Liver (tissue), 9 donors: ENCODE measurements around the gene AGPAT3. TPM values are rescaled to one million over a fixed set of nuclear protein-coding genes. Genes with fewer than 3 reads are reported as not detected.

ENCODE experiments used
- DNase-seq: peaks from one replicate; pipeline ENCODE4 v3.0.0-alpha.2; 2017; ENCODE audit warnings: low spot score
- H3K27ac ChIP-seq, 2 donors: one replicate each; pipeline ENCODE4 v1.7.0; 2013; ENCODE audit warnings: inconsistent platforms in 2 of 2, low read length in 2 of 2, control low read depth in 1 of 2, low read depth in 1 of 2, mild to moderate bottlenecking in 1 of 2
- H3K27me3 ChIP-seq, 4 donors: one replicate each; pipeline versions ENCODE4 v1.6.1 to v1.7.0; 2013; ENCODE audit warnings: low read length in 3 of 4, inconsistent platforms in 1 of 4, mild to moderate bottlenecking in 1 of 4, moderate library complexity in 1 of 4; ENCODE audit not compliant: control insufficient read depth in 4 of 4, insufficient read depth in 4 of 4
- H3K36me3 ChIP-seq, 4 donors: one replicate each; pipeline versions ENCODE4 v1.6.1 to v1.7.0; 2013; ENCODE audit warnings: low read length in 3 of 4, mild to moderate bottlenecking in 3 of 4, low read depth in 1 of 4, moderate library complexity in 1 of 4; ENCODE audit not compliant: control insufficient read depth in 4 of 4, insufficient read depth in 3 of 4
- H3K4me1 ChIP-seq, 4 donors: one replicate each; pipeline versions ENCODE4 v1.6.1 to v1.7.0; 2013; ENCODE audit warnings: low read length in 3 of 4, mild to moderate bottlenecking in 3 of 4, moderate library complexity in 1 of 4; ENCODE audit not compliant: control insufficient read depth in 4 of 4, insufficient read depth in 4 of 4
- H3K4me3 ChIP-seq, 3 donors: one replicate each; pipeline versions ENCODE4 v1.6.1 to v1.7.0; 2013; ENCODE audit warnings: low read length in 3 of 3, control low read depth in 1 of 3, low read depth in 1 of 3, mild to moderate bottlenecking in 1 of 3
- H3K9ac ChIP-seq, 2 donors: one replicate each; pipeline ENCODE4 v1.7.0; 2013; ENCODE audit warnings: low read length in 2 of 2, mild to moderate bottlenecking in 2 of 2, moderate library complexity in 2 of 2, control low read depth in 1 of 2, low read depth in 1 of 2
- H3K9me3 ChIP-seq, 4 donors: one replicate each; pipeline versions ENCODE4 v1.6.1 to v1.7.0; 2013; ENCODE audit warnings: low read length in 3 of 4; ENCODE audit not compliant: control insufficient read depth in 4 of 4
- EGR1 ChIP-seq, 2 donors: IDR thresholded peaks; 2 replicates each; pipeline ENCODE4 v1.6.1; 2016 to 2018; ENCODE audit warnings: antibody characterized with exemption in 2 of 2, low read depth in 2 of 2
- HNF4A ChIP-seq, 2 donors: conservative IDR thresholded peaks; 2 replicates each; pipeline ENCODE4 v1.6.1; 2016; ENCODE audit warnings: antibody characterized with exemption in 2 of 2, mild to moderate bottlenecking in 2 of 2
- HNF4G ChIP-seq: IDR thresholded peaks from 2 replicates; pipeline ENCODE4 v1.6.1; 2016; ENCODE audit warnings: antibody characterized with exemption
- JUND ChIP-seq, 2 donors: IDR thresholded peaks; 2 replicates each; pipeline ENCODE4 v1.6.1; 2016; ENCODE audit warnings: antibody characterized with exemption in 2 of 2
- RAD21 ChIP-seq, 2 donors: IDR thresholded peaks; 2 replicates each; pipeline ENCODE4 v1.6.1; 2016; ENCODE audit warnings: antibody characterized with exemption in 2 of 2, mild to moderate bottlenecking in 2 of 2
- RXRA ChIP-seq, 2 donors: IDR thresholded peaks; 2 replicates each; pipeline ENCODE4 v1.6.1; 2017 to 2018; ENCODE audit warnings: antibody characterized with exemption in 2 of 2, mild to moderate bottlenecking in 1 of 2
- WGBS: extraction: QIAGEN DNeasy Blood & Tissue Kit; methylation state at CpG from one replicate; pipeline ENCODE4 v1.1.7; 2013; 5-methylcytosine and 5-hydroxymethylcytosine counted together
- polyA plus RNA-seq, 2 donors: library from polyadenylated mRNA; stranded (reverse) in 1 of 2; unstranded in 1 of 2; fragments of 200-250 nt in 1 of 2; fragments of >200 nt in 1 of 2; fragmentation: Nextera tagmentation in 1 of 2; extraction: Ambion mirVana in 1 of 2; gene quantifications; one replicate each; pipeline versions ENCODE4 v1.2.1 to v1.2.3, GENCODE V29; 2013 to 2015
- total RNA-seq, 2 donors: library from RNA; depleted of rRNA; stranded (reverse); fragments of >200 nt; gene quantifications; one replicate each; pipeline ENCODE4 v1.2.3, GENCODE V29; 2014
- TF ChIP-seq, protein P1 (sequence below): fragments of 150-350 bp; IDR thresholded peaks from 2 replicates; pipeline ENCODE4 v1.5.1; 2017; ENCODE audit warnings: improper control_type of control experiment, low read depth, low read length; ENCODE audit not compliant: missing input control
- TF ChIP-seq, protein P2 (sequence below): IDR thresholded peaks from 2 replicates; pipeline ENCODE4 v1.6.1; 2016; ENCODE audit warnings: antibody characterized with exemption, mild to moderate bottlenecking
- donor health status: healthy.
- donor health status: healthy.
- donor health status: healthy.
- donor health status: healthy.
- donor health status: healthy.

AGPAT3 gene
- total and polyA plus RNA-seq, 4 donors: 32.3 to 148 (median 59.8) TPM

DNA sequence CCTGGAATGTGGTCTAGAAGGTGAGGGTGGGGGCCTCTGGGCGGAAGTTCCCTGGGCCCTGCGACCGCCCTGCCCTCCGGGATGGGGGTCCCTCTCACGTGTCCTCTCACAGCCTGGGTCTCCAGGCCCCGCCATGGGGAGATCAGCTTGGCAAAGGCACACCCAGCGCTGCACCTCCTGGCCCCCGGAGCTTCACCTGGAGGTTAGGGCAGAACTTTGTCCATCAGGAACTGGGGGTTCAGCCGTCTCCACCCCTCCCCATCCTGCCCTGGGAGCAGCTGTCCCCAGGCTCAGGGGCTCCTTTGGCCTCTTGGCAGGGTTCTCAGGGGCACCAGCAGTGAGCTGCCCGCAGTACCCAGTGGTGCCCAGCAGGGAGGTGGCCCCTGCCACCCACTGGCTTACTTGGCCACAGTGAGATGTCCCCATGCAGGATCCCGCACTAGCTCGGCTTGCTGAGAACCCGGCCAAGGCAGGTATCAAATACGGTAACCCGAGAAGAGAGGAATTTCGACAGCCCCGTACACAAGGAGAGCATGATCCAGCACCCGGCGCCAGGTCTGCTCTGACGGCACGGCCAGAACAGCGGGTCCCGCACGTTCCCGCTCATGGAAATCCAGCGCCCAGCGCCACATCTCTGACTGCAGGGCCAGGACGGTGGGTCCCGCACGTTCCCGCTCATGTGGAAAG, 38.9 kb upstream of the AGPAT3 start:
- H3K9me3 ChIP-seq: no peaks in the 10 kb centered on the region
- peaks cover 0 to 4% (median 0%) of the 10 kb centered on the region in 4 donors for H3K4me1 ChIP-seq
- no peak overlapping the region for H3K4me3 ChIP-seq
- H3K27me3 ChIP-seq: no peaks in the 10 kb centered on the region
- DNase-seq: no peak
- no peak overlapping the region for H3K9ac ChIP-seq
- no peak overlapping the region for H3K27ac ChIP-seq
- TF ChIP-seq HNF4G (no peak), RAD21 (IDR thresholded peaks at IDR 0.05) (peak in 1 of 2 donors; percentile 46), EGR1 (IDR thresholded peaks at IDR 0.05; ENCODE audit: low read depth in 2 of 2) (no peak)
- TF ChIP-seq, protein P1, sequence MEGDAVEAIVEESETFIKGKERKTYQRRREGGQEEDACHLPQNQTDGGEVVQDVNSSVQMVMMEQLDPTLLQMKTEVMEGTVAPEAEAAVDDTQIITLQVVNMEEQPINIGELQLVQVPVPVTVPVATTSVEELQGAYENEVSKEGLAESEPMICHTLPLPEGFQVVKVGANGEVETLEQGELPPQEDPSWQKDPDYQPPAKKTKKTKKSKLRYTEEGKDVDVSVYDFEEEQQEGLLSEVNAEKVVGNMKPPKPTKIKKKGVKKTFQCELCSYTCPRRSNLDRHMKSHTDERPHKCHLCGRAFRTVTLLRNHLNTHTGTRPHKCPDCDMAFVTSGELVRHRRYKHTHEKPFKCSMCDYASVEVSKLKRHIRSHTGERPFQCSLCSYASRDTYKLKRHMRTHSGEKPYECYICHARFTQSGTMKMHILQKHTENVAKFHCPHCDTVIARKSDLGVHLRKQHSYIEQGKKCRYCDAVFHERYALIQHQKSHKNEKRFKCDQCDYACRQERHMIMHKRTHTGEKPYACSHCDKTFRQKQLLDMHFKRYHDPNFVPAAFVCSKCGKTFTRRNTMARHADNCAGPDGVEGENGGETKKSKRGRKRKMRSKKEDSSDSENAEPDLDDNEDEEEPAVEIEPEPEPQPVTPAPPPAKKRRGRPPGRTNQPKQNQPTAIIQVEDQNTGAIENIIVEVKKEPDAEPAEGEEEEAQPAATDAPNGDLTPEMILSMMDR: peak; percentile 23
- no peaks in the 10 kb centered on the region for H3K36me3 ChIP-seq
- WGBS: 48% methylated on average over 31 of the region's 31 CpGs

DNA sequence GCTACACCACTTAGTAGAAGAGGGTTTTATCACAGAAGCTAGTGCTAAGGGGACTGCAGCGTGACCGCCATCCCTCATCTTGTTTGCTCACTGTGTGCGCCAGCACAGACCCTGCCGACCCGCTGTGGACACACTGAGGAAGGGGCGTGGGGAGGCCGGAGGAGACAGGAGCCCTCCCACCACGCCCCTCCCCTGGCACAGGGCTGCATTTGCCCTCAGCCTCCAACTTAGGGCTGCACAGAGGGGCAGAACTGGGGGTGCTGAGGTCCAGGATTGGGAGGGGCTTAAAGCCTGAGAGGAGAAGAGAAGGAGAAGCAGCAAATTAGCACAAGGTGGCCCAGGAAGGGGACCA, 38.4 kb upstream of the AGPAT3 start:
- Histone ChIP-seq H3K4me1 (peaks cover 0 to 4% (median 0%) of the 10 kb centered on the region in 4 donors), H3K27ac (no peak overlapping the region), H3K36me3 (no peaks in the 10 kb centered on the region), H3K9ac (no peak overlapping the region), H3K4me3 (no peak overlapping the region), H3K27me3 (no peaks in the 10 kb centered on the region), H3K9me3 (no peaks in the 10 kb centered on the region)
- WGBS: 34% methylated on average over 8 of the region's 8 CpGs
- DNase-seq: no peak
- TF ChIP-seq RXRA (IDR thresholded peaks at IDR 0.05): no peak

DNA sequence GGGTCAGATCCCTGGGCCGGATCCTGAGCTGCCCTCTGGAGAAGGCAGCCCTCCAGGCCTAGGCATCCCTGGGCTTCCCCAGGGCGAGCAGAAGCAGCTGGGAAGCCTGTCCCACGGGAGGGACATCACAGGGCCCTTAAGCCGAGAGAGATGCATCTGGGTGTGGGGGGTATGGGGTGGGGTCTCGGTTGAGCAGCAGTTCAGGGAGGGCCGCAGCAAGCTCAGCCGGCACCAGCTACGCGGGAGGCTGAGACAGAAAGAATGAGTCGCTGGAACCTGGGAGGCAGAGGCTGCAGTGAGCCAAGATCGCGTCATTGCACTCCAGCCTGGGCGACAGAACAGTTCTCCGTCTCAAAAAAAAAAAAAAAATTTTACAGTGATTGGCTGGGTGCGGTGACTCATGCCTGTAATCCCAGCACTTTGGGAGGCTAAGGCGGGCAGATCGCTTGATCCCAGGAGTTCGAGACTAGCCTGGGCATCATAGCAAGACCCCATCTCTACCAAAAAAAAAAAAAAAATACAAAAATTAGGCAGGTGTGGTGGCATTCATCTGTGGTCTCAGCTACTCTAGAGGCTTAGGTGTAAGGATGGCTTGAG, 37.9 kb upstream of the AGPAT3 start:
- Histone ChIP-seq H3K36me3 (no peaks in the 10 kb centered on the region), H3K4me3 (no peak overlapping the region), H3K9me3 (no peaks in the 10 kb centered on the region), H3K27ac (no peak overlapping the region), H3K4me1 (peaks cover 0 to 4% (median 0%) of the 10 kb centered on the region in 4 donors), H3K9ac (no peak overlapping the region), H3K27me3 (no peaks in the 10 kb centered on the region)
- DNase-seq: no peak
- TF ChIP-seq HNF4G (no peak), JUND (IDR thresholded peaks at IDR 0.05) (no peak), RXRA (IDR thresholded peaks at IDR 0.05) (no peak), HNF4A (conservative IDR thresholded peaks at IDR 0.05) (no peak)
- TF ChIP-seq, protein P2, sequence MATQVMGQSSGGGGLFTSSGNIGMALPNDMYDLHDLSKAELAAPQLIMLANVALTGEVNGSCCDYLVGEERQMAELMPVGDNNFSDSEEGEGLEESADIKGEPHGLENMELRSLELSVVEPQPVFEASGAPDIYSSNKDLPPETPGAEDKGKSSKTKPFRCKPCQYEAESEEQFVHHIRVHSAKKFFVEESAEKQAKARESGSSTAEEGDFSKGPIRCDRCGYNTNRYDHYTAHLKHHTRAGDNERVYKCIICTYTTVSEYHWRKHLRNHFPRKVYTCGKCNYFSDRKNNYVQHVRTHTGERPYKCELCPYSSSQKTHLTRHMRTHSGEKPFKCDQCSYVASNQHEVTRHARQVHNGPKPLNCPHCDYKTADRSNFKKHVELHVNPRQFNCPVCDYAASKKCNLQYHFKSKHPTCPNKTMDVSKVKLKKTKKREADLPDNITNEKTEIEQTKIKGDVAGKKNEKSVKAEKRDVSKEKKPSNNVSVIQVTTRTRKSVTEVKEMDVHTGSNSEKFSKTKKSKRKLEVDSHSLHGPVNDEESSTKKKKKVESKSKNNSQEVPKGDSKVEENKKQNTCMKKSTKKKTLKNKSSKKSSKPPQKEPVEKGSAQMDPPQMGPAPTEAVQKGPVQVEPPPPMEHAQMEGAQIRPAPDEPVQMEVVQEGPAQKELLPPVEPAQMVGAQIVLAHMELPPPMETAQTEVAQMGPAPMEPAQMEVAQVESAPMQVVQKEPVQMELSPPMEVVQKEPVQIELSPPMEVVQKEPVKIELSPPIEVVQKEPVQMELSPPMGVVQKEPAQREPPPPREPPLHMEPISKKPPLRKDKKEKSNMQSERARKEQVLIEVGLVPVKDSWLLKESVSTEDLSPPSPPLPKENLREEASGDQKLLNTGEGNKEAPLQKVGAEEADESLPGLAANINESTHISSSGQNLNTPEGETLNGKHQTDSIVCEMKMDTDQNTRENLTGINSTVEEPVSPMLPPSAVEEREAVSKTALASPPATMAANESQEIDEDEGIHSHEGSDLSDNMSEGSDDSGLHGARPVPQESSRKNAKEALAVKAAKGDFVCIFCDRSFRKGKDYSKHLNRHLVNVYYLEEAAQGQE: no peak
- 78% methylated on average over 18 of the region's 18 CpGs for WGBS
